Measurements from ENCODE around the gene LRRC73. TPM values are rescaled to one million over a fixed set of nuclear protein-coding genes. Genes with fewer than 3 reads are reported as not detected.
A peak's percentile ranks its signal among the peaks of the same experiment; 100 is the strongest.

LRRC73 gene
- total RNA-seq, 3 donors from 2014 or later: 0.29 to 0.33 TPM; not detected in 1

GRCh38 chr6:43492673-43493072 is 17.5 kb downstream of the LRRC73 start:
- Histone ChIP-seq H3K27me3 (no peaks in the 10 kb centered on the region), H3K36me3 (no peaks in the 10 kb centered on the region), H3K27ac (peak overlapping the region; percentile 45 to 64), H3K9me3 (no peaks in the 10 kb centered on the region), H3K4me3 (peak overlapping the region in 1 of 3 donors; percentile 0), H3K4me1 (peaks cover 12 to 15% of the 10 kb centered on the region in 2 donors)
- no peak for DNase-seq (ENCODE audit: low spot score in 2 of 2)
- intact Hi-C loops (cut with DNase I; ENCODE audit: low total_unique reads): no loop called here
- TF ChIP-seq CTCF (IDR thresholded peaks at IDR 0.05): no peak
- TF ChIP-seq POLR2AphosphoS5 (IDR thresholded peaks at IDR 0.05): no peak
- no peak for TF ChIP-seq POLR2A (IDR thresholded peaks at IDR 0.05)

DNA sequence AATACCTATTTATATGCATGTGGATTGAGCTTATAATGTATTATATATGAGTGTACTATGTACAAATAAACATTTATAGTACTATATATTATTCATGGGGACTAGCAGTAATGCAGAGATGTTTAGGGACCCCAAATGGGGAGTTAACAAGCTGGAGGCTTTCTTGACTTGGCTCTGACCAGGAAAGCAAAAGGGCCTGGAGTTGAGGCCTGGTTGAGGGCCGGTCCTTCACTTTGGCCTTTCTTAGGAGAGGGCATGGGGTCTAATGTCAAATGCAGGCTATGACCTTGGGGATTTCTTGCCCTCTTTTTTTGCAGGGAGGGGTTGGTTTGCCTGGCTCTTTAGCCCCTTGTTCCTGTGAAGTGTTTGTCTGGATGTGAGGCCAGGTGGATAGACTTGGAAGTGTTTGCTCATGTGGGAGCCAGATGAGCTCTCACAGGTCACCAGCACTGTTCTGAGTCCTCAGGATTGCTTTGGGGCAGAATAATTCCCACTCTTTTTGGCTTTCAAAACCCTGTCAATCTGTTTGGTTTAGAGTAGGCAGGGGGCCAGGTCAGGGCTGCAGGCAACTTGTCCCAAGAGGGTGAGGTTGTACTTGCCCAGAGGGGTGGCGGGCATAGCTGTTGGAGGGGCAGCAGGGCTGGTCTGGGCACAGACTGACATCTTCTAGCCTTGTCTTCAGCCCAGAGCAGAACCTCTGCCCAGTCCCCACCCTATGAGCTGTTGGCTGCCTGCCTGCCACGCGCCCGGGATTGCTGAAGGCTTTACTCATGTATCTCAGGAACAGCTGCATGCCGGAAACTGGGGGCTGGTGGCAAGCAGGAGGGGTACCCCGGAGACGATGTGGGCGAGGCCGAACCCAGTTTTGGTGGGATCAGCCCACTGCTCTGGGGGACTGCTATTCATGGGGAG is 18.1 kb downstream of the LRRC73 start:
- Histone ChIP-seq H3K27me3 (no peaks in the 10 kb centered on the region), H3K27ac (peak overlapping the region; percentile 45 to 64), H3K4me1 (peaks cover 12 to 15% of the 10 kb centered on the region in 2 donors), H3K9me3 (no peaks in the 10 kb centered on the region), H3K4me3 (peak overlapping the region in 1 of 3 donors; percentile 0), H3K36me3 (no peaks in the 10 kb centered on the region)
- intact Hi-C loops (cut with DNase I; ENCODE audit: low total_unique reads): no loop called here
- TF ChIP-seq POLR2A (IDR thresholded peaks at IDR 0.05) (no peak), POLR2AphosphoS5 (IDR thresholded peaks at IDR 0.05) (no peak), CTCF (IDR thresholded peaks at IDR 0.05) (no peak)
- peak; percentile 74 to 76 for DNase-seq (ENCODE audit: low spot score in 2 of 2)

GRCh38 chr6:43490523-43490939 is 19.6 kb downstream of the LRRC73 start:
- no peak for DNase-seq (ENCODE audit: low spot score in 2 of 2)

DNA sequence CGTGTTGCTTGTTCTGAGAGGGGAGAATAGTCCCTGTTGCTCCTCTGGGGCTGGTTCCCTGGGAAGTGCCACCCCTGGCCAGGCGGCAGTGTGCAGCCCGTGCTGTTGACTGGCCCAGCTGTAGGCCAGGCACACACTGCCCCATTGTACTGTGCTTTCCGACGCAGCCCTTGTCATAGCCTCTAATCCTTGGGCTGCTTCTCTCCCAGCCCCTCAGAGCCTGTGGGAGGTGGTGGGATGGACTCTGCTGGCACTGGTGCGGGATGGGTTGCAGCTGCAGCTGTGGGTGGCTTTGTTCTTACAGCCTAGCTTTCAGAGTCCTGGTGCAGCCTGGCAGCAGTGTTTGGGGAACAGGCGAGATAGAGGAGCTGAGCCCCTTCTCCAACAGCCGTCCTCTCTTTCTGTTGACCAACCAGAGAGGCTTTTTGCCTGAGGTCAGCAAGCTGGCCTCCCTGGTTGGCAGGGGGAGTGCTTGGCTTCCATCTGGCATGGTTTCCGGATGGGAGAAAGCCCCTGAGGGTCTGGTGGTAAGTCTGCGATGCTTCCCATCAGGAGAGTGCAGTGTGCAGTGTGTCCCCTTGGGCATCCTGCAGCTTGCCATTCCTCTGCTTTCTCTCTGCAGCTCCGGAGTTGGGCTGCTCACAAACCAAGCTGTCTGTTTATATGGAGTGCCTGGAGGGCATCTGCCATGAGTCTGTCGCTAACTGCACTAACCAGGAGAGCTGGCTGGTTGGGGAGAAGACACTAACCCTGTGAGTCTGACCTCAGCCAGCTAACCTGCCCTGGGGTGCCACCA is 20.7 kb downstream of the LRRC73 start:
- intact Hi-C loops (cut with DNase I; ENCODE audit: low total_unique reads): no loop called here

More at GRCh38 chr6:43490523-43490939, 19.6 kb downstream of the LRRC73 start:
- Histone ChIP-seq H3K27ac (no peak overlapping the region), H3K27me3 (no peaks in the 10 kb centered on the region), H3K4me1 (peaks cover 10 to 12% of the 10 kb centered on the region in 2 donors), H3K9me3 (no peaks in the 10 kb centered on the region), H3K36me3 (no peaks in the 10 kb centered on the region), H3K4me3 (no peak overlapping the region)
- no peak for TF ChIP-seq POLR2A (IDR thresholded peaks at IDR 0.05)
- TF ChIP-seq POLR2AphosphoS5 (IDR thresholded peaks at IDR 0.05): no peak
- intact Hi-C loops (cut with DNase I; ENCODE audit: low total_unique reads): no loop called here

More for the DNA sequence above, 20.7 kb downstream of the LRRC73 start:
- TF ChIP-seq POLR2AphosphoS5 (IDR thresholded peaks at IDR 0.05) (no peak), CTCF (IDR thresholded peaks at IDR 0.05) (no peak), POLR2A (IDR thresholded peaks at IDR 0.05) (no peak)
- DNase-seq (ENCODE audit: low spot score in 2 of 2): no peak
- Histone ChIP-seq H3K36me3 (no peaks in the 10 kb centered on the region), H3K9me3 (no peaks in the 10 kb centered on the region), H3K27me3 (no peaks in the 10 kb centered on the region), H3K4me1 (peaks cover 10 to 12% of the 10 kb centered on the region in 2 donors), H3K4me3 (no peak overlapping the region), H3K27ac (peak overlapping the region in 1 of 2 donors; percentile 0)

Data from breast epithelium (tissue), 4 donors.